NCI-H2081 treated with DMSO at 0.1 percent for 48 hours (cell line): Measurements from ENCODE around the gene TTC33.

Experiments
- DNase-seq: peaks from one replicate; lab custom pipeline; 2025; lab: John Stamatoyannopoulos, UW

Gene TTC33

DNA sequence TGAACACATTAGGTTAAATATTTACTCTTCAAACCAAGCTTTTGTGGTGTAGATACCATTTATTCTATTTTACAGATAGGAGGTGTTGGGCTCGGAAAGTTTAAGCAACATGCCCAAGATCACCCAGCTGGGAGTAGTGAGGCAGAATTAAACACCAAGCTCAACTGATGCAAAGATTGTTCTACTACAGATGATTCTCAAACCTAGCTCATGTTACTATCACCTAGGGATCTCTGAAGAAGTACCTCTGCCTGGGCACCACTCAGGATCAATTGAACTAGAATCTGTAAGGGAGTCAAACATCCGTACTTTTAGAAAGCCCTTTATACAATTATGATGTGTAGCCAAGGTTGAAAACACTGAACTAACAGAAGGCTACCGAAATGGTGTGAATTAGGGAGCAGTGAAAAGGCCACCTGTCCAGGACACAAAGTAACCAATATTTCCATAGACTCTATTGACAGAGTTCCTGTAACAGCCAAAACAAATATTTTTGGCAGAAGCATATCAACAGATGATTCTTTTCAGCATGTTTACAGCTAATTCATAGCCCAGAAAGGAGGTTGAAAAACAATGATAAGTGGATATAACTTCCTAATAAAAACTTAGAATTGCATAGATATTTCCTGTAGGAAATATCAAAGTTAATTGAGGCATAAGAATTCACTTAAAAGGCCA, 234.5 kb downstream of the TTC33 start:
- DNase-seq, result no peak

DNA sequence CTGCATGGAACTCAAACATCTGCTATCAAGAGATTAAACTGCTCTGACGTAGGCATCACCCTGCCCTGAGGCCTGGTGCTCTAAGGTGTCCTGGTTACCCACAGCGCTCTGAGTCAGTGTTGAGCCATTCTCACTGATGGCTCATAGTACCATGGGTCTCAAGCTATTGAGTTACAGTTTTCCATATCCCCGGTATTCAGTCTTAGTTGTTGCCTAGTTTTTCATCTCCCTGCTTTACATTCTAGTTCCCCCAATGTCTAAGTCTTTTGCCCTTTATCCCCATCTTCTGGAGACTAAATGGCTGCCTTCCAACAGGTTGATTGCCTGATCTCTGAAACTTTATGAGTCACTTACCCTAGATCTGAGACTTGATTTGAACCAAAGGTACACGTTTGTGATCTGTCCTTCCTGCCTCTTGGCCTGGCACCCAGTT, 237.3 kb downstream of the TTC33 start:
- no peak for DNase-seq

GRCh38 chr5:40515476-40515875, 240.3 kb downstream of the TTC33 start:
- DNase-seq, result no peak

DNA sequence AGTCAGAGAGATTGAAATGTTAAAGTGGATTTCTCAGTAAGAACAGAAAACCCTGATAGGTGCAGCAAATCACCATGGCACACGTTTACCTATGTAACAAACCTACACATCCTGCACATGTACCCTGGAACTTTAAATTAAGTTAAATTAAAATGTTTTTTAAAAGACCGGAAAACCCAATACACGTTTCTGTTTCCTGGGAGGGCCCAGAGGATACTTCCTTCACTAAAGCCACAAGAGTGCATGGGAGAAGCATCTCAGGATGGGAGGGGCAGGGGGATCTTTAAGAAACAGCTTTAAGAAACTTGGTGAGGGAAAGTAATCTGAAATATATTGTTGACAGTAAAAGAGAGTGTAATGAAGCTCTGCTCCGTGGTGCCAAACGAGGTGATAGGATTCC, 240.8 kb downstream of the TTC33 start:
- no peak for DNase-seq

- DNase-seq, result no peak
Observed at GRCh38 chr5:40511801-40512200, 244.0 kb downstream of the TTC33 start.

DNA sequence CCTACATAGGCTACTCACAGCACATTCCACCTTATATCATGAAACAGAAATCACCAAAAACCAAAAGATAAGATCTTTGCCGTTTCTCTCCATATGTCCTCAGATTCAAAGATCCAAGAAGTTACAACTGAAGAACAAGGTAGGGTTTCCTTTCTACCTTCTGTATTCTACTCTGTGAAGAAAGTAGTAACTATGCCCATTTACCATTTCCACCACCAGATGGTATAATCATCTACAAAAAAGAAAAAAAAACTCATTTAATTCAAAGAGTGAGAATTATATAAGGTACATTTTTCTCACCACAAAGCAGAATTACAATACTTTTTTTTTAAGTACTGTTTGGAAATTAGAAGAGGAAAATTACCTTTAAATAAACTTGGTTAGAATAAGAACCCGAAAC, 248.7 kb downstream of the TTC33 start:
- DNase-seq, result no peak

DNA sequence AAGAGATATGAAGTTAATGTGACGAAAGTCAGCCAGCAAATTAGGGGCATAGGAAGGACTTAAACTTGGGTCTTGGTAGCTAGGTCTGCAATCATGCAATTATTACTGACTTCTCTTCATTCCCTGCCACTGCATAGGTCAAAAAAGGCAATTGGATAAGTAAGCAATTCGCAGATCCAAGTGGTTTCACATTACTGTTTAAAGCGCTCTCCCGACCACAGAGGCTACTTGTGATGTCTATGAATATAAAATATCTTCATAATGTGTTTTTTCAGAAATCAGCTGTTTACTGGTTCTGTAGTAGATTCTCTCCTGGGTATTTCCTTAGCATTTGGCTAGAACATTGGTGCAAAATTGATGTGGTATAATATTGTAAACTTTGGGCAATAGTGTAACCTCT, 250.7 kb downstream of the TTC33 start:
- DNase-seq, result no peak

GRCh38 chr5:40503439-40503838, 252.3 kb downstream of the TTC33 start:
- no peak for DNase-seq

DNA sequence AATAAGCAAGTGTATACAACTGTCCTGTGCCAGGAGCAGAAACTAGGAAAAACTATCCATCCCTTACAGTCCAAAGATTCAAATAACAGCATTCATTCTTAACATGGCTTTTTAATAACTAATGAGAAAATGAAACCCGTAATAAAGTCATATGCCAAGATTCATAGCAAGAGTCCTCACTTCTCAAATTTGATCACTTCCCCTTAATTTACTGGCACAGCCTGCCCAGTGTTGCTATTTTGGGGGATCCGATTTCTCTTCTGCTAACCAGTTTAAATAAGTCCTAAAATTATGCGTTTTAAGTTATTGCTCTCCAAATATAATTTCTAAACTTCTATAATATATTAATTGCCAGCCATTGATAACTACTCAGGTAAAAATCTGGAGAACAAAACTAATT, 253.0 kb downstream of the TTC33 start:
- DNase-seq, result no peak

- DNase-seq, result no peak
Observed at GRCh38 chr5:40501711-40502444, 253.9 kb downstream of the TTC33 start.

GRCh38 chr5:40499518-40500273, 256.1 kb downstream of the TTC33 start:
- no peak for DNase-seq

GRCh38 chr5:40499007-40499406, 256.8 kb downstream of the TTC33 start:
- no peak for DNase-seq

- DNase-seq, result no peak
Observed at GRCh38 chr5:40497573-40497972, 258.2 kb downstream of the TTC33 start.

DNA sequence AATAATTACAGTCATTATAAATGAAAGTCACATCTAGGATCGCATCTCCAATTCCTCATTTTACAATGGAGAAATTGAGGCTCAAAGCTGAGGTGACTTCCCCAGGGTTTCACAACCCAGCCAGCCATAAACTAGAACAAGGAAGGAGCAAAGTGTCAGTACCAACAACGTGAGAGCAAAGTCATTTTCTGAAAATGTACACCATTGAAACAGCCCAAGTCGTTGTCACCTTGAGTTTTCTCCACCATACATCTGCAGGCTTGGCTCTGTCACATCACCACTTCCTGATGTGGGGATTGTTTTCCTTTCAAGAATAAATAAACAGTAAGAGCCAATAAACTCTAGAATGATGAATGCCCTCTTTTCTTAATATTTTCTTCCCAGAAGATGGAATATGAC, 260.5 kb downstream of the TTC33 start:
- no peak for DNase-seq

GRCh38 chr5:40494631-40495236, 261.0 kb downstream of the TTC33 start:
- no peak for DNase-seq

- no peak for DNase-seq
Observed at GRCh38 chr5:40492056-40492455, 263.7 kb downstream of the TTC33 start.

DNA sequence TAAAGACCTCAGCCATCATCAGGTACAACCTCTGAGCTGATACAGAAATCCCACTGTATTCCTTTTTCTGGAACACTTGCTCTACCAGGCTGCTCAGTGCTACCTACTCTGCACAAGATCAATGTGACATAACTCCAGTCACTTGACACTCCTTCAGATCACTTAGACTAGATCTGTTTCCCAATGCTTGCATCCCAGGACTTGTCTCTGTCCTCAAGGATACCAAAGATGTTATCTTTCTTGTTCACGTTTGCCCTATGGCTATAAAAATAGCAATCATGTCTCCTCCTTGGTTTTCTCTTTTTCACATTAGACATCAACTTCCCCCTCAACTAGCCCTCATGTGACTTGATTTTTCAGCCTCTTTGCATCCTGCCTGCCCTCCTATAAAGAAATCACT, 264.1 kb downstream of the TTC33 start:
- no peak for DNase-seq

DNA sequence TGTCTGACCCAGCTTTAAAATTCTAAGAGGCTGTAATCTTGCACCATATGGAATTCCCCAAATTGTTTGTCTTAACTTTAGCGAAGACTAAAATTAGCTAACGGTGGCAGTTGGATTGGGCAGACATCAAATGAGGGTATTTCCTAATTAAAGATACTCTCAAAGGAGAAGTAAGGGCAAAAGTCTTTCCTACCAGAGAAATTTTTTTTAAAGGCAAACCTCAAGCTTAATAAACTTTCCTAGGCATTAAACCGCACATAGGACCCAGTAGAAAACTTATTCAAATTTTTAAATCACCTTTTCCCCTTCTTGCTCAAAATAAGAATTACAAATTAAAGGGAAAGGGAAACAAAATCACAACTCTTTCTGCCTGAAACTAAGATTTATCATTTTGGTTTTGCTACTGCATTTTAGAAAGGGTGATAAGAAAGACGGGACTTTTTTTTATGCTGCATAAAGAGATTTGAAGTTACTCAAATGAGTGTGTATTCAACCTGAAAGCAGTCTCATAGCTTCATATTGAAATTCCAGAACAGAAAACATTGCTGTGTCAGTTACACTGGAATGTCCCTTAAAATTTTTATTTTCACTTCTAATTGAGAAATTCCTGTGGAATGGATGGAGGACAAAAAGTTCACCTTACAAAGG, 265.2 kb downstream of the TTC33 start:
- DNase-seq, result no peak

DNA sequence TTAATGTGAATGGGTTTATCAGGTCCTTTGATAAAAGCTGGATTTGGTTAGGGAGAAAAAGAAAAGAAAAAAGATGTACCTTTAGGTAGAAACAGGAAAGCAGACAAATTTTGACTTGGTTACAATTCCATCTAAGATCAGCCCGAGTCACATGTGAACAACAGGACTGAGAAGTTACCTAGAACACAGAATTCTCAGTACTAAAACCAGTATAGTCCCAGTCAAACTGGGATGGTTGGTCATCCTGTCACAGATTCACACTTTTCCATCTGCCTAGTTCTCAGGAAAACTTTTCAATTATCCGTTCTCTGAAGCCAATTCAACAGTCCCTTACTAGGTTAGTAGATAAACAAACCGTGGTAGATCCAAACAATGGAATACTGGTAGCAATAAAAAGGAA, 266.3 kb downstream of the TTC33 start:
- no peak for DNase-seq

DNA sequence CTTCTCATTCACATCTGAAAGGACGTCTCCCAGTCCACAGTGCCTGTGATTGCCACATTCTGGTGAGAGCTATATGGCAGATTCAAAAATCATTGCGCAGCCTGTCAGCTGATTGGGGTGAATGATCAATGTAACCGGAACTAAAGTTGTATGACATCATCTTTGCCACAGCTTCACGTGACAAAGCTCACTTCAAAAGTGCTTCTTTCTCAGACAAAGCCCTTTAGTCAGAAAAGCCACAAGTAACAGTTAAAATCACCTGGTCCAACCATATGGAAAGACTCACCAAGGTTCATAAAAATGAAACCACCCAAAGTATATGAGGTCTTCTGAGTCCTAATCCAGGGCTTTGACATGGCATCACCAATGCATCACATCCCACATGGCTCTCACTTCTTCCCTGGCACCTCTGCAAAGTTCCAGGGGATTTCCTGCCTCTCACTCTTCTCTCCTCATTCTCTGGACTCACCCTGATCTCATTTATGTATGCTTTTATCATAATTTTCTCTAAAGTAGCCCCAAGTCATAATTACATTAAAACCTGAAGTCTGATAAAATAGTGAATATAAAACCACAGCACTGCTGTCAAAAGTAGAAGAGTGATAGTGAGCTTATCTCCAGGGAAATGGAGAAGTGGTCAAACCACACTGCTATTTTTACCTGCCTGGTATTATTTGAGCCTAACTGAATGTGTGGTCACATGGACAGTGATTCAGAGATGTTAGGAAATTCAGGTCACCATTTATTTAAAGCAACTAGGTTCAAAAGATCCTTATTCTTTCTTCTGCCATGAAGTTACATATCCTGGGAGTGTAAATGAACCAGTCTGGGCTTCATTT, 269.1 kb downstream of the TTC33 start:
- no peak for DNase-seq
